ENCODE measurements around the gene SEMA5B. TPM values are rescaled to one million over a fixed set of nuclear protein-coding genes. Genes with fewer than 3 reads are reported as not detected.

The SEMA5B gene
- total RNA-seq, 1 donor from 2014 or later: 68.8 TPM

DNA sequence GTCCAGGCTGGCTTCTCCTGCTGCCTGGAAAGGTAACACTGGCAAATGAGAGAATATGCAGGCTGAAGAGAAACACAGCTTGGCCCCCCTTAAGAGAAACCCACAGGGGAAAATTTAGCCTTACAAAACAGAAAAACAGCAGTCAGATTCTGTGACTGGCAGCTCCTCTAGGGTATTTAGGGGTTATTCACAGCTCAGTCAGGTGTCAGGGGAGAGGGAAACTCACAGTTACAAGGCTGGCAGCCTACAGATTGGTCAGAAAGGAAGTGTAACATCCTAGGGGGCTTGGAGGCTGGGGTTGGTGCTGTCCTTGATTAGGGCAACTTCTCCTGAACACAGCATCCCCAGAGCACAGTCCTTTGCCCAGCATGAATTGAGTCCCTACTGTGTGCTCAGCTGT lies 81.4 kb downstream of the SEMA5B start:
- no peaks in the 10 kb centered on the region for H3K27me3 Mint-ChIP-seq (ENCODE audit: low read depth)
- H3K4me1 Mint-ChIP-seq (ENCODE audit: low read depth): peaks cover 58% of the 10 kb centered on the region
- peak overlapping the region; percentile 57 for H3K27ac Mint-ChIP-seq (ENCODE audit: unreplicated experiment)
- peaks cover 2% of the 10 kb centered on the region for H3K9me3 Mint-ChIP-seq (ENCODE audit: low read depth)
- TF ChIP-seq, protein P1, sequence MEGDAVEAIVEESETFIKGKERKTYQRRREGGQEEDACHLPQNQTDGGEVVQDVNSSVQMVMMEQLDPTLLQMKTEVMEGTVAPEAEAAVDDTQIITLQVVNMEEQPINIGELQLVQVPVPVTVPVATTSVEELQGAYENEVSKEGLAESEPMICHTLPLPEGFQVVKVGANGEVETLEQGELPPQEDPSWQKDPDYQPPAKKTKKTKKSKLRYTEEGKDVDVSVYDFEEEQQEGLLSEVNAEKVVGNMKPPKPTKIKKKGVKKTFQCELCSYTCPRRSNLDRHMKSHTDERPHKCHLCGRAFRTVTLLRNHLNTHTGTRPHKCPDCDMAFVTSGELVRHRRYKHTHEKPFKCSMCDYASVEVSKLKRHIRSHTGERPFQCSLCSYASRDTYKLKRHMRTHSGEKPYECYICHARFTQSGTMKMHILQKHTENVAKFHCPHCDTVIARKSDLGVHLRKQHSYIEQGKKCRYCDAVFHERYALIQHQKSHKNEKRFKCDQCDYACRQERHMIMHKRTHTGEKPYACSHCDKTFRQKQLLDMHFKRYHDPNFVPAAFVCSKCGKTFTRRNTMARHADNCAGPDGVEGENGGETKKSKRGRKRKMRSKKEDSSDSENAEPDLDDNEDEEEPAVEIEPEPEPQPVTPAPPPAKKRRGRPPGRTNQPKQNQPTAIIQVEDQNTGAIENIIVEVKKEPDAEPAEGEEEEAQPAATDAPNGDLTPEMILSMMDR (IDR thresholded peaks at IDR 0.05): no peak
- peaks cover 3% of the 10 kb centered on the region for H3K36me3 Mint-ChIP-seq (ENCODE audit: low read depth)
- H3K4me3 Mint-ChIP-seq (ENCODE audit: unreplicated experiment): no peak overlapping the region
- no peak for DNase-seq (ENCODE audit: low spot score)

DNA sequence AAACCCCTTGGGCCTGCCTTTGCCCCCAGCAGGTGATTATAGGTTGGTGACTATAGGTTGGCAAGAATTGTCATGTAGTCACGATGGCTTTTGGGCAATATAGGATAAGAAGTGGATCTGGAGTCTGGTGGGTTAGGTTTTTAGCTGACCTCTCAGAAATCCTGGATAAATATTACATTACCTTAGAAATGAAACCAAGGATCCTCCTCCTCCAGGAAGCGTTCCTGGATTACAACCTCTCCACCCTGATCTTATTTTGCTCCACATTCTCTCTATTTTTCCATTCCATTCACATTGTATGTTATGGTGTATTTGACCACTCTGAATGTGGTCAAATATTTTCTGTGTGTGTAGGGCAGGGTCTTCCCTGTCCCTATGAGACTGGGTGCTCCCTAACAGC lies 82.3 kb downstream of the SEMA5B start:
- Mint-ChIP-seq H3K27ac (ENCODE audit: unreplicated experiment) (peak overlapping the region; percentile 90), H3K4me3 (ENCODE audit: unreplicated experiment) (no peak overlapping the region), H3K27me3 (ENCODE audit: low read depth) (no peaks in the 10 kb centered on the region), H3K9me3 (ENCODE audit: low read depth) (peaks cover 2% of the 10 kb centered on the region), H3K36me3 (ENCODE audit: low read depth) (peaks cover 2% of the 10 kb centered on the region), H3K4me1 (ENCODE audit: low read depth) (peaks cover 64% of the 10 kb centered on the region)
- TF ChIP-seq, protein P1 (IDR thresholded peaks at IDR 0.05): no peak
- no peak for DNase-seq (ENCODE audit: low spot score)

DNA sequence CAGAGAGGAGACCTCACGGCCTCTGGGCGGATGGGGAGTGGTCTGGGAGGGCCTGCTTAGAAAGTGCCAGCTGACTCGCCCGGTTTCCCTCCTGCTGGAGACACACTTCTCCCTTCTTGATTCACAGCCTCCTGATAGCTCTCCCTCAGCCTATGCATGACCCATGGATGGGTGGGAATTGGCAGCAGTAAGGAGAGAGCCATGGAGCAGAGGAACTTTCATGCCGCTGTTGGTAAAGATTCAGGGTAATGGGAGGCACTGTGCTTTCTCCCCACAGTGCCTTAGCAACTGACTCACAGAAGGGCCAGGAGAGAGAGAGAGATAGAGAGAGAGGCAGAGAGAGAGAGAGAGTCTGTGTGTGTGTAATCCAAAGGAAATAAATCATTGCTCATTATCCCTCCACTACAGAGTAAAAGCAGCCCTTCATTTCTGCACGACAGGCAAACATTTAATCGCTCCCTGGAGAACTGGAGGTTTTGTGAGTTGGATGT lies 82.8 kb downstream of the SEMA5B start:
- no peaks in the 10 kb centered on the region for H3K9me3 Mint-ChIP-seq (ENCODE audit: low read depth)
- no peak for DNase-seq (ENCODE audit: low spot score)
- H3K27me3 Mint-ChIP-seq (ENCODE audit: low read depth): no peaks in the 10 kb centered on the region
- H3K4me1 Mint-ChIP-seq (ENCODE audit: low read depth): peaks cover 64% of the 10 kb centered on the region
- peak overlapping the region; percentile 90 for H3K27ac Mint-ChIP-seq (ENCODE audit: unreplicated experiment)
- no peak overlapping the region for H3K4me3 Mint-ChIP-seq (ENCODE audit: unreplicated experiment)
- peaks cover 2% of the 10 kb centered on the region for H3K36me3 Mint-ChIP-seq (ENCODE audit: low read depth)
- TF ChIP-seq, protein P1 (IDR thresholded peaks at IDR 0.05): no peak

DNA sequence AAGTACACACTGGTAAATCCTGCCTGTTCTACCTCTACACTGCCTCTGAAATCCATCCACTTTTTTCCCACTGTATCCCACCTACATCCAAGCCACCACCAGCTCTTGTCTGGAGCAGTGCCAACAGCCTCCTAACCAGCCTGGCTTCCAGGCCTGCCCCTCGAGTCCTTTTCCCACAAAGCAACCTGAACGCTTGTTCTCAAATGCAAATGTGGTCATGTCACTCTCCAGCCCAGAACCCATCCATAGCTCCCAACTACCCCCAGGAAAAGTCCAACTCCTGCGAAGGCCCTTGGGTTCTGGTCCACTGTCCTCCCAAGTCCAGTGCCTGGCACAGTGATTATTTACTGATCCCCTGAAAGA lies 83.8 kb downstream of the SEMA5B start:
- Mint-ChIP-seq H3K4me1 (ENCODE audit: low read depth) (peaks cover 61% of the 10 kb centered on the region), H3K27me3 (ENCODE audit: low read depth) (no peaks in the 10 kb centered on the region), H3K4me3 (ENCODE audit: unreplicated experiment) (no peak overlapping the region), H3K36me3 (ENCODE audit: low read depth) (peaks cover 2% of the 10 kb centered on the region), H3K9me3 (ENCODE audit: low read depth) (no peaks in the 10 kb centered on the region), H3K27ac (ENCODE audit: unreplicated experiment) (peak overlapping the region; percentile 37)
- no peak for DNase-seq (ENCODE audit: low spot score)
- TF ChIP-seq, protein P1 (IDR thresholded peaks at IDR 0.05): no peak

DNA sequence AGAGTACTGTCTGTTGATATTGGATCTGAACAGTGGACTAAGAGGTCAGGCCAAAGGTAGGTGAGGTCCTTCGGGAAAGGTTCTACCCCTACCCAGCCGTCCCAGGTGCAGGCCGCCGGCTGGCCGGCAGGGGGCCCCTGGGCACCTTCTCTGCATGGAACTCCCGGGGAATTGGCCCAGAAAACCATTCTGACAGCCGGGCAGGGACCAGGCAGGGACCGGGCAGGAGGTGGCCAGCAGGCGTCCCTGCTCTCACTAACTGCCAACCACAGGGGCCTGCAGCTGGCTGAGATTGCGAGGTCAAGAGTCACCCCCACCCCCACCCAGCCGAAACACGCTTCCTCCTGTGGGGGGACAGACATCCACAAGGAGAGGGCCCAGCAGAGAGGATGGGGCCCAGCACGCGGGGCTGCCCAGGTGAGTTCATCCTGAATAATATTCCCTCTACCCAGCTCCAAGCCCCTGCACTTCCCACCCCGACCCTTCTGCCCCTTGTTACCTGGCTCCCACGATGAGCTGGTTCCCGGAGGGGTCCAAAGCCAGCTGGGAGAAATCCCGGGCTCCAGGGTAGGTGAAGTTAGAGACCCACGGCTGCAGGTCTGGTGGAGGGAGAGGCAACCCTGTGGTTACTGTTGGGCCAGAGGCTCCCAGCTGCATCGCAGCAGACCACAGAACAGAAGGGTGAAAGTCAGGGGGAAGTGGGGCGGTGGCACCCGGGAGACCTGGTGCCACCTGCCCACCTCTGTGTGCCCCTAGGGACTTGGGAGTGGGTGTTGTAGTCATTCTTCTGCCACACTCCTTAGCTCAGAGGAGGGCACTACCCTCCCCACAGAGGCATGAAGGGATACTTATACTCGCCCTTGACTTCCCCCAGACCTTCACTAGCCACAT lies 84.4 kb downstream of the SEMA5B start:
- Mint-ChIP-seq H3K4me1 (ENCODE audit: low read depth) (peaks cover 55% of the 10 kb centered on the region), H3K9me3 (ENCODE audit: low read depth) (no peaks in the 10 kb centered on the region), H3K36me3 (ENCODE audit: low read depth) (peaks cover 2% of the 10 kb centered on the region), H3K4me3 (ENCODE audit: unreplicated experiment) (no peak overlapping the region), H3K27me3 (ENCODE audit: low read depth) (no peaks in the 10 kb centered on the region), H3K27ac (ENCODE audit: unreplicated experiment) (peak overlapping the region; percentile 37)
- no peak for DNase-seq (ENCODE audit: low spot score)
- TF ChIP-seq, protein P1 (IDR thresholded peaks at IDR 0.05): peak; percentile 93
